Prostate gland (tissue), 2 donors: Measurements from ENCODE around the gene HBS1L. TPM values are rescaled to one million over a fixed set of nuclear protein-coding genes. Genes with fewer than 3 reads are reported as not detected.

ENCODE experiments used
- DNase-seq: peaks from one replicate; pipeline ENCODE4 v3.0.0-alpha.2; 2019; ENCODE audit warnings: low spot score
- H3K27ac ChIP-seq, 2 donors: fragments of 200-600 bp; sonication (generic); 2 replicates each; pipeline ENCODE4 v1.5.1; 2017 to 2019
- H3K27me3 ChIP-seq: fragments of 200-600 bp; sonication (generic); replicated peaks from 2 replicates; pipeline ENCODE4 v1.5.1; 2019; ENCODE audit not compliant: insufficient read depth
- H3K36me3 ChIP-seq, 2 donors: fragments of 200-600 bp; sonication (generic); 1 replicate in 1 of 2; 2 replicates in 1 of 2; pipeline versions ENCODE4 v1.5.1 to v1.8.1; 2017 to 2019
- H3K4me1 ChIP-seq: fragments of 200-600 bp; sonication (generic); replicated peaks from 2 replicates; pipeline ENCODE4 v1.5.1; 2019
- H3K4me3 ChIP-seq, 2 donors: fragments of 200-600 bp; sonication (generic); 2 replicates each; pipeline ENCODE4 v1.5.1; 2017 to 2019
- H3K9me3 ChIP-seq: fragments of 200-600 bp; sonication (generic); 2 replicates; pipeline ENCODE4 v1.5.1; 2017
- CTCF ChIP-seq, 4 experiments: fragments of 200-600 bp in 2 of 4; fragments of 450-650 bp in 2 of 4; sonication (generic) in 2 of 4; IDR thresholded peaks; 1 replicate in 3 of 4; 2 replicates in 1 of 4; pipeline ENCODE4 v1.5.1; 2016 to 2019; ENCODE audit warnings: antibody characterized with exemption in 4 of 4, mild to moderate bottlenecking in 2 of 4, moderate library complexity in 2 of 4
- POLR2A ChIP-seq: fragments of 450-650 bp; IDR thresholded peaks from one replicate; pipeline ENCODE4 v1.6.1; 2016; ENCODE audit warnings: antibody characterized with exemption, mild to moderate bottlenecking
- POLR2AphosphoS5 ChIP-seq: sonication (generic); formaldehyde crosslinking; IDR thresholded peaks from one replicate; pipeline ENCODE4 v1.6.1; 2017; ENCODE audit warnings: antibody characterized with exemption
- WGBS: methylation state at CpG from one replicate; pipeline ENCODE4 v1.1.5; 2018; 5-methylcytosine and 5-hydroxymethylcytosine counted together
- intact Hi-C: fragments of 100-400 bp; cut with DNase I; formaldehyde crosslinking; loops from one replicate; pipeline ENCODE4 v1.14.2; 2022
- total RNA-seq, 2 donors: library from RNA; depleted of rRNA; stranded (reverse); fragments of >200 nt; gene quantifications; one replicate each; pipeline ENCODE4 v1.1.0, GENCODE V29; 2016

The HBS1L gene
- total RNA-seq, 2 donors from 2014 or later: 54.2 to 72.1 TPM

- TF ChIP-seq POLR2A: no peak
- no peak for TF ChIP-seq CTCF (IDR thresholded peaks at IDR 0.05)
- no peak for TF ChIP-seq POLR2AphosphoS5
These were observed 18.6 kb upstream of the HBS1L start for GRCh38 chr6:135073217-135073616.

GRCh38 chr6:135072753-135073152, 18.1 kb upstream of the HBS1L start:
- DNase-seq: no peak
- TF ChIP-seq POLR2A (no peak), CTCF (IDR thresholded peaks at IDR 0.05) (no peak), POLR2AphosphoS5 (no peak)
- no peak overlapping the region for H3K4me3 ChIP-seq
- no peak overlapping the region for H3K27ac ChIP-seq
- H3K4me1 ChIP-seq: no peaks in the 10 kb centered on the region
- WGBS: 42% methylated on average over 3 of the region's 3 CpGs
- no peaks in the 10 kb centered on the region for H3K36me3 ChIP-seq
- no peaks in the 10 kb centered on the region for H3K9me3 ChIP-seq
- intact Hi-C loops: no loop called here
- no peaks in the 10 kb centered on the region for H3K27me3 ChIP-seq

More at GRCh38 chr6:135073217-135073616, 18.6 kb upstream of the HBS1L start:
- DNase-seq: no peak
- 30% methylated on average over 1 of the region's 1 CpG for WGBS
- H3K4me3 ChIP-seq: no peak overlapping the region
- no peaks in the 10 kb centered on the region for H3K4me1 ChIP-seq
- peaks cover 2% of the 10 kb centered on the region for H3K27me3 ChIP-seq
- H3K9me3 ChIP-seq: no peaks in the 10 kb centered on the region
- no peaks in the 10 kb centered on the region for H3K36me3 ChIP-seq
- no peak overlapping the region for H3K27ac ChIP-seq
- intact Hi-C loops: no loop called here

- intact Hi-C loops: no loop called here
- TF ChIP-seq CTCF (IDR thresholded peaks at IDR 0.05) (no peak), POLR2A (no peak), POLR2AphosphoS5 (no peak)
- no peak for DNase-seq
These were observed 16.9 kb upstream of the HBS1L start for GRCh38 chr6:135071541-135071940.

GRCh38 chr6:135067911-135068310, 13.3 kb upstream of the HBS1L start:
- intact Hi-C loops: no loop called here
- Histone ChIP-seq H3K27ac (no peak overlapping the region), H3K27me3 (no peaks in the 10 kb centered on the region), H3K4me1 (no peaks in the 10 kb centered on the region), H3K36me3 (no peaks in the 10 kb centered on the region), H3K9me3 (no peaks in the 10 kb centered on the region), H3K4me3 (no peak overlapping the region)
- 95% methylated on average over 2 of the region's 2 CpGs for WGBS
- no peak for DNase-seq
- no peak for TF ChIP-seq POLR2A
- TF ChIP-seq CTCF (IDR thresholded peaks at IDR 0.05): no peak
- no peak for TF ChIP-seq POLR2AphosphoS5

More at GRCh38 chr6:135071541-135071940, 16.9 kb upstream of the HBS1L start:
- Histone ChIP-seq H3K27me3 (no peaks in the 10 kb centered on the region), H3K4me3 (no peak overlapping the region), H3K36me3 (no peaks in the 10 kb centered on the region), H3K27ac (no peak overlapping the region), H3K9me3 (no peaks in the 10 kb centered on the region), H3K4me1 (no peaks in the 10 kb centered on the region)

- 81% methylated on average over 3 of the region's 3 CpGs for WGBS
- intact Hi-C loops: no loop called here
- no peak for DNase-seq
- Histone ChIP-seq H3K27me3 (no peaks in the 10 kb centered on the region), H3K36me3 (no peaks in the 10 kb centered on the region), H3K4me1 (no peaks in the 10 kb centered on the region), H3K9me3 (no peaks in the 10 kb centered on the region), H3K4me3 (no peak overlapping the region), H3K27ac (no peak overlapping the region)
- TF ChIP-seq CTCF (IDR thresholded peaks at IDR 0.05): no peak
These were observed 12.2 kb upstream of the HBS1L start for GRCh38 chr6:135066806-135067205.
